Keratinocyte (primary cell): ENCODE measurements around the gene CNTLN. TPM values are rescaled to one million over a fixed set of nuclear protein-coding genes. Genes with fewer than 3 reads are reported as not detected.

Experiments used
- DNase-seq: peaks from one replicate; pipeline ENCODE4 v3.0.0-alpha.2; 2011; ENCODE audit warnings: low read depth, missing footprints, low spot score
- FAIRE-seq: peaks from 2 replicates; lab custom pipeline; 2011; peaks lifted over from hg19 to GRCh38; lab: Jason Lieb, UNC
- H2AFZ ChIP-seq: 2 replicates; pipeline ENCODE4 v1.6.0; 2012; ENCODE audit warnings: low read length, control low read depth, inconsistent platforms; ENCODE audit not compliant: control insufficient read depth
- H3K27ac ChIP-seq: 2 replicates; pipeline ENCODE4 v1.5.1; 2011; ENCODE audit warnings: low read length; ENCODE audit not compliant: control insufficient read depth, insufficient read depth
- H3K27me3 ChIP-seq: 3 replicates; pipeline ENCODE4 v1.6.0; 2011; ENCODE audit warnings: low read length; ENCODE audit not compliant: control insufficient read depth, insufficient read depth; ENCODE audit errors: extremely low read depth
- H3K36me3 ChIP-seq, 2 experiments: 2 replicates in 1 of 2; 3 replicates in 1 of 2; pipeline ENCODE4 v1.5.1; 2011; ENCODE audit warnings: low read length in 2 of 2, mild to moderate bottlenecking in 1 of 2; ENCODE audit not compliant: control insufficient read depth in 2 of 2, insufficient read depth in 2 of 2; ENCODE audit errors: extremely low read depth in 1 of 2
- H3K4me1 ChIP-seq: 3 replicates; pipeline ENCODE4 v1.5.1; 2011; ENCODE audit warnings: low read length; ENCODE audit not compliant: control insufficient read depth, insufficient read depth; ENCODE audit errors: extremely low read depth
- H3K4me2 ChIP-seq: 3 replicates; pipeline ENCODE4 v1.6.0; 2011; ENCODE audit warnings: low read depth, low read length; ENCODE audit not compliant: control insufficient read depth, insufficient read depth; ENCODE audit errors: extremely low read depth
- H3K4me3 ChIP-seq, 3 experiments: fragments of 200-600 bp in 1 of 3; sonication (generic) in 1 of 3; 2 replicates in 2 of 3; 3 replicates in 1 of 3; pipeline ENCODE4 v1.5.1; 2011 to 2016; ENCODE audit warnings: low read length in 3 of 3, mild to moderate bottlenecking in 3 of 3, control low read depth in 2 of 3, inconsistent platforms in 1 of 3, low read depth in 1 of 3, mixed read lengths in 1 of 3, mixed run types in 1 of 3, moderate library complexity in 1 of 3; ENCODE audit not compliant: control insufficient read depth in 2 of 3, insufficient read depth in 2 of 3; ENCODE audit errors: extremely low read depth in 1 of 3
- H3K79me2 ChIP-seq: 2 replicates; pipeline ENCODE4 v1.6.0; 2012; ENCODE audit warnings: low read length; ENCODE audit not compliant: control insufficient read depth, insufficient read depth
- H3K9ac ChIP-seq: 3 replicates; pipeline ENCODE4 v1.6.0; 2011; ENCODE audit warnings: low read length; ENCODE audit not compliant: control insufficient read depth, insufficient read depth; ENCODE audit errors: extremely low read depth
- H3K9me1 ChIP-seq: 3 replicates; pipeline ENCODE4 v1.6.0; 2011; ENCODE audit warnings: low read length; ENCODE audit not compliant: control insufficient read depth, insufficient read depth; ENCODE audit errors: extremely low read depth
- H3K9me3 ChIP-seq: 2 replicates; pipeline ENCODE4 v1.5.1; 2012; ENCODE audit warnings: low read depth, low read length; ENCODE audit not compliant: control insufficient read depth
- H4K20me1 ChIP-seq: 3 replicates; pipeline ENCODE4 v1.6.0; 2011; ENCODE audit warnings: low read length; ENCODE audit not compliant: control insufficient read depth, insufficient read depth; ENCODE audit errors: extremely low read depth
- EZH2 ChIP-seq: IDR thresholded peaks from one replicate; pipeline ENCODE4 v1.6.1; 2012; ENCODE audit warnings: inconsistent platforms, mild to moderate bottlenecking, low read length, moderate library complexity
- dilution Hi-C: fragments of 300-500 bp; cut with MboI; formaldehyde crosslinking; loops from one replicate; pipeline ENCODE4 v1.7.0; 2020; ENCODE audit warnings: low sequenced_read_pairs; ENCODE audit not compliant: extremely low pct_ligation_motif_present
- polyA plus RNA-seq, 5 experiments: library from polyadenylated mRNA; depleted of rRNA in 3 of 5; stranded (reverse) in 3 of 5; stranded (forward) in 1 of 5; unstranded in 1 of 5; fragments of >200 nt; gene quantifications; 1 replicate in 1 of 5; 2 replicates in 3 of 5; 3 replicates in 1 of 5; pipeline versions ENCODE4 v1.2.1 to v1.2.3, GENCODE V29; 2011 to 2012; ENCODE audit warnings: missing spikeins in 2 of 5, low read depth in 1 of 5, low replicate concordance in 1 of 5
- TF ChIP-seq, protein P1 (sequence below), 3 experiments: IDR thresholded peaks in 1 of 3; conservative IDR thresholded peaks in 1 of 3; optimal IDR thresholded peaks in 1 of 3; 2 replicates in 2 of 3; 3 replicates in 1 of 3; pipeline versions ENCODE3 to v1.5.1; 2011; ENCODE audit warnings: low read length in 3 of 3, mild to moderate bottlenecking in 3 of 3, moderate library complexity in 2 of 3, control low read depth in 1 of 3, inconsistent platforms in 1 of 3; ENCODE audit not compliant: insufficient read depth in 2 of 3; ENCODE audit errors: extremely low read depth in 1 of 3

The CNTLN gene
- polyA plus RNA-seq, 1 donor (not counting 4 experiments of a cell fraction or from before 2014, with no cell fraction given), result 2.4 TPM

DNA sequence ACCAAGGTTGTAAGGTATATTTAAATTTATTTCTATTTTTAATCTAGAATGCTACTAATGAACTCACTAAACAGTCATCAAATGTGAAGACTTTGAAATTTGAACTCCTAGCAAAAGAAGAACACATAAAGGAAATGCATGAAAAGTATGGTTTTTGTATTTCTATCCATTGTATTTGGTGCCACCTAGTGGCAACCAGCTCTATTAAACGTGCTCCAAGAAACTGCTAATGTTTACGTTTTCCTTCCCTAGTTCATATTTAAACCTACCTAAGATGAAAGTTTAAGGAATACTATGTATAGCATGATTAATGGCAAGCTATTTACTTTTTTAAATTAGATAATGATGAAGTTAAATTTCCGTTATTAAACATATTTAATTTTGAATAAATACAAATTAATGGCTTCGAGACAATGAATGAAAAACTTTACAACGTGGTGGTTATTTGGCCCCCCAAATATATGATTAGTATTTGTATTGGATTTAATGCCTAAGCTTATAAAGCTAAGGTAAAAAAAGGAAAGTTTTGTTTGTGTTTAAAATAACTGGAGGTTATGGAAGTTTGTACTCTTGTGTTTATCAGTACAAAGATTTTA lies 328.1 kb downstream of the CNTLN start:
- dilution Hi-C loops, result loop anchor here (25.0 kb wide), 1 partner anchor 251 kb away; no protein-coding TSS in a partner anchor
- Histone ChIP-seq H3K9ac (no peak overlapping the region), H3K4me2 (no peak overlapping the region), H4K20me1 (no peaks in the 10 kb centered on the region), H3K27ac (no peak overlapping the region), H3K4me1 (no peaks in the 10 kb centered on the region), H2AFZ (no peak overlapping the region), H3K9me3 (no peaks in the 10 kb centered on the region), H3K79me2 (no peaks in the 10 kb centered on the region), H3K27me3 (no peaks in the 10 kb centered on the region), H3K4me3 (no peak overlapping the region), H3K9me1 (no peaks in the 10 kb centered on the region), H3K36me3 (no peaks in the 10 kb centered on the region)
- DNase-seq (peak; percentile 5), FAIRE-seq (no peak)
- TF ChIP-seq, protein P1, sequence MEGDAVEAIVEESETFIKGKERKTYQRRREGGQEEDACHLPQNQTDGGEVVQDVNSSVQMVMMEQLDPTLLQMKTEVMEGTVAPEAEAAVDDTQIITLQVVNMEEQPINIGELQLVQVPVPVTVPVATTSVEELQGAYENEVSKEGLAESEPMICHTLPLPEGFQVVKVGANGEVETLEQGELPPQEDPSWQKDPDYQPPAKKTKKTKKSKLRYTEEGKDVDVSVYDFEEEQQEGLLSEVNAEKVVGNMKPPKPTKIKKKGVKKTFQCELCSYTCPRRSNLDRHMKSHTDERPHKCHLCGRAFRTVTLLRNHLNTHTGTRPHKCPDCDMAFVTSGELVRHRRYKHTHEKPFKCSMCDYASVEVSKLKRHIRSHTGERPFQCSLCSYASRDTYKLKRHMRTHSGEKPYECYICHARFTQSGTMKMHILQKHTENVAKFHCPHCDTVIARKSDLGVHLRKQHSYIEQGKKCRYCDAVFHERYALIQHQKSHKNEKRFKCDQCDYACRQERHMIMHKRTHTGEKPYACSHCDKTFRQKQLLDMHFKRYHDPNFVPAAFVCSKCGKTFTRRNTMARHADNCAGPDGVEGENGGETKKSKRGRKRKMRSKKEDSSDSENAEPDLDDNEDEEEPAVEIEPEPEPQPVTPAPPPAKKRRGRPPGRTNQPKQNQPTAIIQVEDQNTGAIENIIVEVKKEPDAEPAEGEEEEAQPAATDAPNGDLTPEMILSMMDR (optimal IDR thresholded peaks at IDR 0.05 in 1 of 3, IDR thresholded peaks at IDR 0.05 in 1 of 3, conservative IDR thresholded peaks at IDR 0.05 in 1 of 3; ENCODE audit: extremely low read depth in 1 of 3, insufficient read depth in 2 of 3, low read length in 3 of 3), result peak in 2 of 3 experiments; percentile 43 to 59
- TF ChIP-seq EZH2, result no peak

- dilution Hi-C loops, result loop anchor here (25.0 kb wide), 1 partner anchor 258 kb away; no protein-coding TSS in a partner anchor
Measured at GRCh38 chr9:17470036-17470813, 335.4 kb downstream of the CNTLN start.

More at GRCh38 chr9:17470036-17470813, 335.4 kb downstream of the CNTLN start:
- Histone ChIP-seq H3K9ac (no peak overlapping the region), H3K4me2 (no peak overlapping the region), H4K20me1 (no peaks in the 10 kb centered on the region), H3K27ac (no peak overlapping the region), H2AFZ (no peak overlapping the region), H3K9me3 (no peaks in the 10 kb centered on the region), H3K4me3 (no peak overlapping the region), H3K79me2 (no peaks in the 10 kb centered on the region), H3K4me1 (no peaks in the 10 kb centered on the region), H3K27me3 (no peaks in the 10 kb centered on the region), H3K36me3 (no peaks in the 10 kb centered on the region), H3K9me1 (no peaks in the 10 kb centered on the region)
- TF ChIP-seq, protein P1 (optimal IDR thresholded peaks at IDR 0.05 in 1 of 3, IDR thresholded peaks at IDR 0.05 in 1 of 3, conservative IDR thresholded peaks at IDR 0.05 in 1 of 3; ENCODE audit: extremely low read depth in 1 of 3, insufficient read depth in 2 of 3, low read length in 3 of 3), result no peak
- TF ChIP-seq EZH2, result no peak
- no peak for FAIRE-seq
- no peak for DNase-seq
